HepG2 (cell line): ENCODE measurements around the gene GLYATL3. TPM values are rescaled to one million over a fixed set of nuclear protein-coding genes. Genes with fewer than 3 reads are reported as not detected.

Source experiments
- CENPX ChIP-seq: sonication (generic); formaldehyde crosslinking; IDR thresholded peaks from 2 replicates; pipeline ENCODE4 v1.9.0; 2021; ENCODE audit warnings: mild to moderate bottlenecking, missing genetic modification reagents, moderate library complexity
- ELF4 ChIP-seq: sonication (generic); formaldehyde crosslinking; IDR thresholded peaks from 2 replicates; pipeline ENCODE4 v1.5.0; 2020; ENCODE audit warnings: missing genetic modification reagents, mild to moderate bottlenecking, moderate library complexity, borderline replicate concordance
- FOXP1 ChIP-seq, 2 experiments: fragments of 450-650 bp in 1 of 2; IDR thresholded peaks; 2 replicates each; pipeline ENCODE4 v1.6.1; 2017 to 2018; ENCODE audit warnings: antibody characterized with exemption in 1 of 2
- KLF9 ChIP-seq: IDR thresholded peaks from 2 replicates; pipeline ENCODE4 v1.6.1; 2016; ENCODE audit warnings: low read depth
- ZNF451 ChIP-seq: sonication (generic); formaldehyde crosslinking; IDR thresholded peaks from 2 replicates; pipeline ENCODE4 v1.5.0; 2020; ENCODE audit warnings: mild to moderate bottlenecking, missing genetic modification reagents
- ZNF501 ChIP-seq: sonication (generic); formaldehyde crosslinking; IDR thresholded peaks from 2 replicates; pipeline ENCODE4 v1.5.1; 2020; ENCODE audit warnings: mild to moderate bottlenecking, moderate library complexity, missing genetic modification reagents
- ZNF781 ChIP-seq: sonication (generic); formaldehyde crosslinking; IDR thresholded peaks from 2 replicates; pipeline ENCODE4 v1.5.1; 2020; ENCODE audit warnings: borderline replicate concordance, mild to moderate bottlenecking, missing genetic modification reagents; ENCODE audit errors: not compliant biosample characterization
- polyA plus RNA-seq, 8 experiments: library from polyadenylated mRNA; depleted of rRNA in 3 of 8; stranded (reverse) in 7 of 8; unstranded in 1 of 8; fragments of >200 nt; fragmentation: Illumina TruSeq in 4 of 8; extraction: Trizol in 4 of 8; gene quantifications; 2 replicates each; pipeline versions ENCODE4 v1.2.1 to v1.2.3, GENCODE V29; 2011 to 2016; ENCODE audit warnings: low read depth in 4 of 8, missing spikeins in 1 of 8, mixed read lengths in 1 of 8; ENCODE audit not compliant: insufficient read depth in 1 of 8
- total RNA-seq, 5 experiments: library from RNA; depleted of rRNA; stranded (reverse); fragments of >200 nt; fragmentation: Illumina TruSeq; extraction: Trizol; gene quantifications; 2 replicates each; pipeline ENCODE4 v1.2.3, GENCODE V29; 2016; ENCODE audit warnings: low read depth in 1 of 5
- TF ChIP-seq, protein P1 (sequence below): sonication (generic); formaldehyde crosslinking; IDR thresholded peaks from one replicate; pipeline ENCODE4 v1.5.1; 2020; ENCODE audit warnings: mild to moderate bottlenecking, missing genetic modification reagents; ENCODE audit errors: not compliant biosample characterization
- TF ChIP-seq, protein P2 (sequence below): sonication (generic); formaldehyde crosslinking; IDR thresholded peaks from 2 replicates; pipeline ENCODE4 v1.4.0; 2020; ENCODE audit warnings: mild to moderate bottlenecking, missing genetic modification reagents
- TF ChIP-seq, protein P3 (sequence below): sonication (generic); formaldehyde crosslinking; IDR thresholded peaks from 2 replicates; pipeline ENCODE4 v1.4.0; 2020; ENCODE audit warnings: low read depth, mild to moderate bottlenecking, missing genetic modification reagents

The GLYATL3 gene
- total and polyA plus RNA-seq, 2 of the 13 experiments (the other 11 are each of a cell fraction or from before 2014, with no cell fraction given), result 0.05 TPM; not detected in 1

DNA sequence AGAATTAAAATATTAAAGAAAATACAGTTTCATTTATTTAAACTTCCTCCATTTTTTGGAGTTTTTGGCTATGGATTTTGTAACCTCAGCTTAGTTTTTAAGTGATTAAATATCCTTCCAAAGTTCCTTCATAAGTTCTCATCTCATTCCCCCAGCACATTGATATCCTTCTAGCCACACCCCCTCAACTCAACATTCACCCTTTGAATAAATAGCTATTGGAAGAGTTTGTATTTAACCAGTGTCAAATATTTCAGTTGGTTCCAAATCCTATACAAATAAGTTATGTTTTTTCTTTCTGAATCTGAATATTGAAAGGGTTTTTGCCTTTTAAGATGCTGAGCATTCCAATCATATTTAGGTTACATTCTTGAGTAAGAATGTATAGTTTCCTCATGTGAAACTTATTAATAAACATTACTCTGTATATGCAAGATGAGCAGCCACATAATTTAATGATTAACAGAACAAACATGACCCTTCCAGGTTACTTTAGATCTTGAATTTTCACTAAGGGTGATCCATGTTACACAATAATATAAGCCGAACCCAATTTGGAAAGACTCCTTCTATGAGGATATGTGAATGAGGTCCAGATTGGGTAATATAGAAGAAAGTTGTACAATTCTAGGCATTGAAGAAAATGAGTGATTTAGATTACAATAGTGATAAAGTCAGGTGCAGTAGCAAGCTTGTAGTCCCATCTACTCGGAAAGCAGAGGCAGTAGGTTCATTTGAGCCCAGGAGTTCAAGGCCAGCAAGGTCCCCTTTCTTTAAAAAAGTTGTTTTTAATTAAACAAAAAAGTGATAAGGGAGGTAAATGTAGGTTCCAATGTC lies 13.6 kb downstream of the GLYATL3 start (continued):
- TF ChIP-seq, protein P1, sequence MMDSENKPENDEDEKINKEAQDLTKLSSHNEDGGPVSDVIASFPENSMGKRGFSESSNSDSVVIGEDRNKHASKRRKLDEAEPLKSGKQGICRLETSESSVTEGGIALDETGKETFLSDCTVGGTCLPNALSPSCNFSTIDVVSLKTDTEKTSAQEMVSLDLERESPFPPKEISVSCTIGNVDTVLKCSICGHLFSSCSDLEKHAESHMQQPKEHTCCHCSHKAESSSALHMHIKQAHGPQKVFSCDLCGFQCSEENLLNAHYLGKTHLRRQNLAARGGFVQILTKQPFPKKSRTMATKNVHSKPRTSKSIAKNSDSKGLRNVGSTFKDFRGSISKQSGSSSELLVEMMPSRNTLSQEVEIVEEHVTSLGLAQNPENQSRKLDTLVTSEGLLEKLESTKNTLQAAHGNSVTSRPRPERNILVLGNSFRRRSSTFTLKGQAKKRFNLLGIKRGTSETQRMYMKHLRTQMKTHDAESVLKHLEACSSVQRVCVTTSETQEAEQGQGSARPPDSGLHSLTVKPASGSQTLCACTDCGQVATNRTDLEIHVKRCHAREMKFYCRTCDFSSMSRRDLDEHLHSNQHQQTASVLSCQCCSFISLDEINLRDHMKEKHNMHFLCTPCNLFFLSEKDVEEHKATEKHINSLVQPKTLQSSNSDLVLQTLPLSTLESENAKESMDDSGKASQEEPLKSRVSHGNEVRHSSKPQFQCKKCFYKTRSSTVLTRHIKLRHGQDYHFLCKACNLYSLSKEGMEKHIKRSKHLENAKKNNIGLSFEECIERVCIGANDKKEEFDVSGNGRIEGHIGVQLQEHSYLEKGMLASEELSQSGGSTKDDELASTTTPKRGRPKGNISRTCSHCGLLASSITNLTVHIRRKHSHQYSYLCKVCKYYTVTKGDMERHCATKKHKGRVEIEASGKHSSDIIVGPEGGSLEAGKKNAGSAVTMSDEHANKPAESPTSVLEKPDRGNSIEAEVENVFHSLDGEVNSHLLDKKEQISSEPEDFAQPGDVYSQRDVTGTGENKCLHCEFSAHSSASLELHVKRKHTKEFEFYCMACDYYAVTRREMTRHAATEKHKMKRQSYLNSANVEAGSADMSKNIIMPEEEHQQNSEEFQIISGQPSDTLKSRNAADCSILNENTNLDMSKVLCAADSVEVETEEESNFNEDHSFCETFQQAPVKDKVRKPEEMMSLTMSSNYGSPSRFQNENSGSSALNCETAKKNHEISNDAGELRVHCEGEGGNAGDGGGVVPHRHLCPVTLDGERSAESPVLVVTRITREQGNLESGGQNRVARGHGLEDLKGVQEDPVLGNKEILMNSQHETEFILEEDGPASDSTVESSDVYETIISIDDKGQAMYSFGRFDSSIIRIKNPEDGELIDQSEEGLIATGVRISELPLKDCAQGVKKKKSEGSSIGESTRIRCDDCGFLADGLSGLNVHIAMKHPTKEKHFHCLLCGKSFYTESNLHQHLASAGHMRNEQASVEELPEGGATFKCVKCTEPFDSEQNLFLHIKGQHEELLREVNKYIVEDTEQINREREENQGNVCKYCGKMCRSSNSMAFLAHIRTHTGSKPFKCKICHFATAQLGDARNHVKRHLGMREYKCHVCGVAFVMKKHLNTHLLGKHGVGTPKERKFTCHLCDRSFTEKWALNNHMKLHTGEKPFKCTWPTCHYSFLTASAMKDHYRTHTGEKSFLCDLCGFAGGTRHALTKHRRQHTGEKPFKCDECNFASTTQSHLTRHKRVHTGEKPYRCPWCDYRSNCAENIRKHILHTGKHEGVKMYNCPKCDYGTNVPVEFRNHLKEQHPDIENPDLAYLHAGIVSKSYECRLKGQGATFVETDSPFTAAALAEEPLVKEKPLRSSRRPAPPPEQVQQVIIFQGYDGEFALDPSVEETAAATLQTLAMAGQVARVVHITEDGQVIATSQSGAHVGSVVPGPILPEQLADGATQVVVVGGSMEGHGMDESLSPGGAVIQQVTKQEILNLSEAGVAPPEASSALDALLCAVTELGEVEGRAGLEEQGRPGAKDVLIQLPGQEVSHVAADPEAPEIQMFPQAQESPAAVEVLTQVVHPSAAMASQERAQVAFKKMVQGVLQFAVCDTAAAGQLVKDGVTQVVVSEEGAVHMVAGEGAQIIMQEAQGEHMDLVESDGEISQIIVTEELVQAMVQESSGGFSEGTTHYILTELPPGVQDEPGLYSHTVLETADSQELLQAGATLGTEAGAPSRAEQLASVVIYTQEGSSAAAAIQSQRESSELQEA (CRISPR knock-in tag), result no peak
- TF ChIP-seq KLF9 (CRISPR knock-in tag), result no peak
- no peak for TF ChIP-seq FOXP1 (IDR thresholded peaks at IDR 0.05)
- peak; percentile 52; the same call in 1 of the 2 replicates for TF ChIP-seq FOXP1 (CRISPR knock-in tag; IDR thresholded peaks at IDR 0.05)
- TF ChIP-seq, protein P2, sequence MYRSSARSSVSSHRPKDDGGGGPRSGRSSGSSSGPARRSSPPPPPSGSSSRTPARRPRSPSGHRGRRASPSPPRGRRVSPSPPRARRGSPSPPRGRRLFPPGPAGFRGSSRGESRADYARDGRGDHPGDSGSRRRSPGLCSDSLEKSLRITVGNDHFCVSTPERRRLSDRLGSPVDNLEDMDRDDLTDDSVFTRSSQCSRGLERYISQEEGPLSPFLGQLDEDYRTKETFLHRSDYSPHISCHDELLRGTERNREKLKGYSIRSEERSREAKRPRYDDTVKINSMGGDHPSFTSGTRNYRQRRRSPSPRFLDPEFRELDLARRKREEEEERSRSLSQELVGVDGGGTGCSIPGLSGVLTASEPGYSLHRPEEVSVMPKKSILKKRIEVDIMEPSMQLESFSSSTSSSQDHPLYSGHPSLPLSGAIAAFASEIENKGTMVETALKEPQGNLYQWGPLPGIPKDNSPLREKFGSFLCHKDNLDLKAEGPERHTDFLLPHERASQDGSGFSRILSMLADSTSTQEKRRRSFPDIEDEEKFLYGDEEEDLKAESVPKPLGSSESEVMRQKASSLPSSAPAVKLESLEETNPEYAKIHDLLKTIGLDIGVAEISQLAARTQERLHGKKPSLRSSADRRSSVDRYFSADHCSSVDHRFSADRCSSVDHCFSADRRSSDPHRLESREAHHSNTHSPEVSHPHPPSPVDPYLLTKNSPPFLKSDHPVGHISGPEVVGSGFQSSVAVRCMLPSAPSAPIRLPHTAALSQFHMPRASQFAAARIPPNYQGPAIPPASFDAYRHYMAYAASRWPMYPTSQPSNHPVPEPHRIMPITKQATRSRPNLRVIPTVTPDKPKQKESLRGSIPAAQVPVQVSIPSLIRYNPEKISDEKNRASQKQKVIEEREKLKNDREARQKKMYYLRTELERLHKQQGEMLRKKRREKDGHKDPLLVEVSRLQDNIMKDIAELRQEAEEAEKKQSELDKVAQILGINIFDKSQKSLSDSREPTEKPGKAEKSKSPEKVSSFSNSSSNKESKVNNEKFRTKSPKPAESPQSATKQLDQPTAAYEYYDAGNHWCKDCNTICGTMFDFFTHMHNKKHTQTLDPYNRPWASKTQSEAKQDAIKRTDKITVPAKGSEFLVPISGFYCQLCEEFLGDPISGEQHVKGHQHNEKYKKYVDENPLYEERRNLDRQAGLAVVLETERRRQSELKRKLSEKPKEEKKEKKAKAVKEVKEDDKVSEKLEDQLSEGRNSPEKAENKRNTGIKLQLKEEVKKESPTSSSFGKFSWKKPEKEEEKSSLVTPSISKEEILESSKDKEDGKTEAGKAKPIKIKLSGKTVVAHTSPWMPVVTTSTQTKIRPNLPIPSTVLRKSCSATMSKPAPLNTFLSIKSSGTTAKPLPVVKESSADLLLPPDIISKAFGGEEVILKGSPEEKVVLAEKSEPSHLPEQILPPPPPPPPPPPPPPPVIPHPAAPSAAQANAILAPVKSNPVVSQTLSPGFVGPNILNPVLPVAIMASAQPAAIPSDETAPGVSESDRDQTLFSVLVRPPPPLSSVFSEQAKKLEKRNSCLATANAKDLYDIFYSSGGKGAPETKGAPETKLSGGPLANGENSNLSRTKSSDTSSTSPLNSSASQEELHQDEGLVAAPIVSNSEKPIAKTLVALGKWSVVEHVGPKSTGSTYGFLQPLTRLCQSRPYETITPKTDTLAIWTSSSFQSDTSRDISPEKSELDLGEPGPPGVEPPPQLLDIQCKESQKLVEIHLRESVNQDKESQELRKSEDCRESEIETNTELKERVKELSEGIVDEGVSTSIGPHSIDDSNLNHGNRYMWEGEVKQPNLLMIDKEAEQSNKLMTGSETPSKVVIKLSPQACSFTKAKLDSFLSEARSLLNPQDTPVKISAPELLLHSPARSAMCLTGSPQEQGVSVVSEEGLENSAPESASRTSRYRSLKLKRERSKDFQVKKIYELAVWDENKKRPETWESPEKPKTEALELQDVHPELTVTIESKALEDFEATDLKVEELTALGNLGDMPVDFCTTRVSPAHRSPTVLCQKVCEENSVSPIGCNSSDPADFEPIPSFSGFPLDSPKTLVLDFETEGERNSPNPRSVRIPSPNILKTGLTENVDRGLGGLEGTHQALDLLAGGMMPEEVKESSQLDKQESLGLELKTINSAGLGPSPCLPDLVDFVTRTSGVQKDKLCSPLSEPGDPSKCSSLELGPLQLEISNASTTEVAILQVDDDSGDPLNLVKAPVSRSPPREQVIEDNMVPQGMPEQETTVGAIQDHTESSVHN (CRISPR knock-in tag), result no peak
- no peak for TF ChIP-seq ELF4 (CRISPR knock-in tag)
- TF ChIP-seq ZNF501 (CRISPR knock-in tag), result no peak
- no peak for TF ChIP-seq ZNF451 (CRISPR knock-in tag)
- no peak for TF ChIP-seq CENPX (CRISPR knock-in tag)
- TF ChIP-seq, protein P3, sequence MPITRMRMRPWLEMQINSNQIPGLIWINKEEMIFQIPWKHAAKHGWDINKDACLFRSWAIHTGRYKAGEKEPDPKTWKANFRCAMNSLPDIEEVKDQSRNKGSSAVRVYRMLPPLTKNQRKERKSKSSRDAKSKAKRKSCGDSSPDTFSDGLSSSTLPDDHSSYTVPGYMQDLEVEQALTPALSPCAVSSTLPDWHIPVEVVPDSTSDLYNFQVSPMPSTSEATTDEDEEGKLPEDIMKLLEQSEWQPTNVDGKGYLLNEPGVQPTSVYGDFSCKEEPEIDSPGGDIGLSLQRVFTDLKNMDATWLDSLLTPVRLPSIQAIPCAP (CRISPR knock-in tag), result no peak
- TF ChIP-seq ZNF781 (CRISPR knock-in tag), result no peak
